GM21381 (cell line): ENCODE data around the gene TNS3.

Experiments used
- ATAC-seq: cut with Tn5 transposase; IDR thresholded peaks from one replicate; pipeline ENCODE4 v1.9.1; 2021; ENCODE audit warnings: mild to moderate bottlenecking, moderate library complexity; ENCODE audit not compliant: unreplicated experiment

The TNS3 gene

GRCh38 chr7:47583739-47584535 is 2.0 kb upstream of the TNS3 start:
- no peak for ATAC-seq

GRCh38 chr7:47582764-47583738 is 1.1 kb upstream of the TNS3 start:
- ATAC-seq, result no peak

GRCh38 chr7:47581438-47581803 is 490 bp downstream of the TNS3 start:
- no peak for ATAC-seq

DNA sequence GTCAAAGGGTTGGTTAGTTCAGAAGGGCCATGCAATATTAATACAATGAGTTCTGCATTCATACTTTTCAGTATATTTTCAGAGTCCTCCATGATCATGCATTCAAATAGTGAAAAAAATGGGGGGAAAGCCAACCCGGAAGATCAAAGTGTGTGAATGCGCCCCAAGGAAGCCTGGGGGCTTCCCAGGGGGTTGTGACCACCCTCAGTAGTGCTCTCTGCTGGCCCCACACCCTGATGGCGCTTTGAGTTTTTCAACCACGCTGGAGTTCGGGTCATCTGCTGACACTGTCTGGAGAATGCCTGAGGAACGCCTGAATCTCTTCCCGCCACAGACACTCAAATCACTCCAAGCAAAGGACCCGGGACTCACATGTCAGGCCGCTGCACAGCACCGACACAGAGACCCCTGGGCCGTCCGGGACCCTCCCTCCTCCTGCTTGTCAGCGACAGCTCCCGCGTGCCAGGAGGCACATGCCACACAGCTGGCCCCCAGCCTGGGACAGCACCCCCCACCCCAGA is 1.0 kb downstream of the TNS3 start:
- no peak for ATAC-seq

GRCh38 chr7:47580175-47580706 is 1.7 kb downstream of the TNS3 start:
- ATAC-seq, result no peak

- no peak for ATAC-seq
Observed at GRCh38 chr7:47579458-47579857, 2.5 kb downstream of the TNS3 start.

DNA sequence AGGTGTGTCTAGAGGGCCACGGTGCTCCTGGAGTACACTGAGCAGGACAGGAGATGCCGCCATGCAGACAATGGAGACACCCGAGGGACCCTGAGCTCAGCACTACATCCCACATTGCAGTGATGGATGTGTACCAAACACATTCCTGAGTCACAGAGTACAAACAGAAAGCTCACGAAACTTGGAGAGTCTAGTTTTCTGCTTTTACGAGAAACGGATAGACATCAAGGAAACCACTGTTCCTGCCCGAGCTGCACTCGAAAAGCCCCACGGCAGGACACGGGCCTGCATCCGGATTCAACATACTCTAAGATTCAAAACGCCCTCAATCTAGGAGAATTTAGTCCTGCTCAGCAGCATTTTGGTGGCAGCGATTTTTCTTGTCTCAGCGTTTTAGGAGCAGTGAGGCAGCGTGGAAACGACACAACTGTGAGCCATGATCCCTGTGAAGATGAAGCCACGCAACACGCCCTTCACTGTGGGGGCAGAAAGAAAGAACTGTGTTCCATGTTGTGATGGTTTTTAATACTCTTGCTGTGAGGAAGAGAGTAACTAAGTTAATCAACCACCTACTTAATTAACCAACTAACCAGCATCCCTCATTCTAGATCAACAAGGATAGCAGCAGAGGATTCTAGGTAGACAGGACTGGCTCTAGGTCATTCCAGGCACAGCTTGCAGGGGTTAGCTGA is 3.2 kb downstream of the TNS3 start:
- no peak for ATAC-seq

- no peak for ATAC-seq
Observed at GRCh38 chr7:47577321-47577919, 4.5 kb downstream of the TNS3 start.

DNA sequence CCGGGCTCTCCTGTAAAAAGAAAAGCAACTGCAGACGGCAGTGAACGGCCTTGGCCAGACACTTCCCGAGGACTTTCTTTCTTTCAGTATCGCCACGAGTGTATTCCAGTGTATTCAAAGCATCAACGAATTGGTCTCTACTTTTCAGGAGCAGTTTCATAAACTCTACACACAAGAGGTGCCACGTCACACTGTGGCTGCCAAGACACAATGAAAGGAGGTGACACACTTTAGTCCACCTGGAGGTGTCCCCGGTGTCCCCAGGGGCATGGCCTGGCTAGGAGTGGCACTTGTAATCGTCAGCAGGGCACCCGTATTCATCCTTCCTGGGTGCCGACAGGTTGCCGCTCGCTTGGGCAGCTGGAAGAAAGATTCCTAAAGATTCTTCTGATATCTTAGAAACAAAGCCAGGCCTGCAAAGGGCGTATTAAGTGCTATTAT is 5.0 kb downstream of the TNS3 start:
- ATAC-seq, result no peak

GRCh38 chr7:47576031-47576865 is 5.7 kb downstream of the TNS3 start:
- ATAC-seq, result no peak

- ATAC-seq, result peak; percentile 79
Observed at GRCh38 chr7:47574482-47575329, 7.2 kb downstream of the TNS3 start.

DNA sequence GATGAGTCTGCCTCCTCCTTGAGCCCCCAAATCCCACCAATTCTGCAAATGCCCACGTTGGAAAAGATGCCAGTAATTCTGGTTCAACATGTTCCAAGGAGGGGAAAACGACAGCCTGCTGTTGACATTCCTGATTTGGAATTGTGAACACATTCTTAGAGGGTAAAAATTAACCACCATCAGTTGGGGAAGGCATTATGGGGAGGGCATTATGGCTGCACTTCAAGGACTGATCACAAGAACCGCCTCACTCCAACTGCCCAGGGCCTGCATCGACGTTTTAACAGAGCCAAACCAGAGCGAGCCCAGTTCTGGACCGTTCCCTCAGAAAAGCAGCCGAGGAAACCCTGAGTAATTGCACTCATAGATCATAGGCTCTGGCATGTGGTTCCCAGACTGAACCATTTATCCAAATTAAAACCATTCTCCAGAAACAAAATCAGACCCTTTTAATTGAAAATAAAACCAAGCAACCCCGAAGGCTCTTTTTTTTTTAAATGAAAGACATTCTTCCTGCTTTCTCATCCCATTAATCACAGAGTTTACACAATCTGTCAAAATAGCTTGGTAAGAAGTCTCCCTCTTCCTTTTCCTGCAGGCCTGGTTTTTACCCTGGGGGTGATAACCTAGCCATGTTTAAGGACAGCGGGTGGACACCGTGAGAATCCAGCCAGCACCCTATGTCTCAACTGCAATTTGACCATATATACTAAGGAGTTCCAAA is 8.0 kb downstream of the TNS3 start:
- ATAC-seq, result no peak

- no peak for ATAC-seq
Observed at GRCh38 chr7:47572939-47573757, 8.8 kb downstream of the TNS3 start.

DNA sequence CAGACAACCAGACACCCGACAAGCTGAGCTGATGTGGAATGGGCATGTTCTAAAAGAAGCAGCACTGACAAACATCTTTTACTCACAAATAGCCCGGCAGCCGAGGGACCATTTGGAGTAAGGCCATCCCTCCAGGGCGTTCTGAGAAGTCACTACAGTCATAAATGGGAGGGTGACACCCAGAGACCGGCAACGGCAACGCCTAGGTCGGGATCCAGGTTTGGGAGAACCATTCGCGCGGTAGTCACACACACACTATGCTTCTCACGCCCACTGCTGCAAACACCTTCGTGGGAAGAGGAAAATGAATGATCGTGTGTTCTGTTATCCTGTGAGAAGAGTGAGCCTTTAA is 9.8 kb downstream of the TNS3 start:
- ATAC-seq, result no peak

- ATAC-seq, result no peak
Observed at GRCh38 chr7:47571331-47572093, 10.4 kb downstream of the TNS3 start.

DNA sequence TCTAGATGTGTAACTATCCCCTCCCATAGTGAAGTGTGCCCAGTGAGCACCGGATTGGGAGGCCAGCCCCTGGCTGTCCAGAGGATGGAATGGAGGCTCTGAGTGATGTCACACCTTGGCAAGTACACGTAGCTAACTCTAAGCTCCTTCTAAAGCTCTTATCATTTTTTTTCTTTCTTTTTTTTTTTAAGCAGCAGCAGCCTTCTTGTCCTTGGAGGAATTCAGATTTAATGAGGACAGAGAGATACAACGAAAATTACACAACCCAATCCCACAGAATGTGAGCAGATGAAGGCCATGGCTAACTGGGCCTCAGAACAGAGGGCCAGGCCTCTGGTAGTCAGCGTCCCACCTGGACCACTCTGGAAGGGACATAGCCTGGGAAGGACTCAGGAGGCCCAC is 11.3 kb downstream of the TNS3 start:
- ATAC-seq, result no peak
